HEK293 (cell line): Measurements from ENCODE around the gene SCAMP5.

ENCODE experiments used
- CTCF ChIA-PET: fragments of 350-600 bp; formaldehyde crosslinking; extraction: SDS; loops from one replicate; lab custom pipeline; 2021; ENCODE audit warnings: antibody characterized with exemption; lab: Yijun Ruan, JAX
- POLR2A ChIA-PET: fragments of 300-600 bp; formaldehyde crosslinking; extraction: SDS; loops from one replicate; lab custom pipeline; 2020; ENCODE audit warnings: antibody characterized with exemption, inconsistent platforms; lab: Yijun Ruan, JAX
- H3K27ac ChIP-seq: fragments of 200-500 bp; sonication (Bioruptor generic); 2 replicates; pipeline ENCODE4 v1.5.1; 2014; ENCODE audit warnings: low read depth, low read length, control low read depth, inconsistent platforms; ENCODE audit errors: extremely low read depth
- H3K36me3 ChIP-seq, 2 experiments: fragments of 200-500 bp in 1 of 2; sonication (Bioruptor generic) in 1 of 2; 1 replicate in 1 of 2; 2 replicates in 1 of 2; pipeline ENCODE4 v1.5.1; 2014 to 2017; ENCODE audit warnings: inconsistent platforms in 2 of 2, low read length in 2 of 2; ENCODE audit not compliant: control insufficient read depth in 2 of 2, insufficient read depth in 1 of 2
- H3K4me1 ChIP-seq: fragments of 200-500 bp; sonication (Bioruptor generic); 2 replicates; pipeline ENCODE4 v1.5.1; 2014; ENCODE audit warnings: mild to moderate bottlenecking, low read length, inconsistent platforms; ENCODE audit not compliant: control insufficient read depth, insufficient read depth
- H3K4me3 ChIP-seq: 2 replicates; pipeline ENCODE4 v1.5.1; 2011; ENCODE audit warnings: low read depth, mild to moderate bottlenecking, control low read depth, low read length, moderate library complexity
- H3K9me3 ChIP-seq: fragments of 200-500 bp; sonication (Bioruptor generic); 2 replicates; pipeline ENCODE4 v1.5.1; 2014; ENCODE audit warnings: low read depth, low read length, inconsistent platforms; ENCODE audit not compliant: control insufficient read depth, insufficient read depth
- GFI1B ChIP-seq: fragments of 450-650 bp; formaldehyde crosslinking; IDR thresholded peaks from 2 replicates; pipeline ENCODE4 v1.5.1; 2016; ENCODE audit warnings: missing biosample characterization, missing genetic modification characterization
- KLF9 ChIP-seq: fragments of 450-650 bp; formaldehyde crosslinking; IDR thresholded peaks from 2 replicates; pipeline ENCODE4 v1.5.1; 2016; ENCODE audit warnings: missing biosample characterization, missing genetic modification characterization, low read depth
- MZF1 ChIP-seq: fragments of 450-650 bp; formaldehyde crosslinking; IDR thresholded peaks from 2 replicates; pipeline ENCODE4 v1.5.1; 2017; ENCODE audit warnings: missing biosample characterization, missing genetic modification characterization, borderline replicate concordance
- PRDM1 ChIP-seq: fragments of 450-650 bp; formaldehyde crosslinking; IDR thresholded peaks from 2 replicates; pipeline ENCODE4; 2016; ENCODE audit warnings: missing biosample characterization, missing genetic modification characterization
- TCF7L2 ChIP-seq: IDR thresholded peaks from 2 replicates; pipeline ENCODE4 v1.6.1; 2011; ENCODE audit warnings: low read depth, mild to moderate bottlenecking, inconsistent platforms, low read length, moderate library complexity, borderline replicate concordance
- ZBTB17 ChIP-seq: fragments of 450-650 bp; formaldehyde crosslinking; IDR thresholded peaks from 2 replicates; pipeline ENCODE4 v1.5.1; 2016; ENCODE audit warnings: missing biosample characterization, missing genetic modification characterization
- ZFP69B ChIP-seq: fragments of 450-650 bp; formaldehyde crosslinking; IDR thresholded peaks from 2 replicates; pipeline ENCODE4 v1.5.1; 2016; ENCODE audit warnings: missing biosample characterization, missing genetic modification characterization
- ZNF114 ChIP-seq: fragments of 450-650 bp; formaldehyde crosslinking; IDR thresholded peaks from 2 replicates; pipeline ENCODE4 v1.5.0; 2017; ENCODE audit warnings: missing biosample characterization, missing genetic modification characterization
- ZNF140 ChIP-seq: fragments of 450-650 bp; formaldehyde crosslinking; IDR thresholded peaks from 2 replicates; pipeline ENCODE4 v1.5.1; 2016; ENCODE audit warnings: missing biosample characterization, missing genetic modification characterization
- ZNF2 ChIP-seq: fragments of 450-650 bp; formaldehyde crosslinking; IDR thresholded peaks from 2 replicates; pipeline ENCODE4 v1.5.1; 2016; ENCODE audit warnings: missing biosample characterization, missing genetic modification characterization
- ZNF202 ChIP-seq: fragments of 450-650 bp; formaldehyde crosslinking; IDR thresholded peaks from 2 replicates; pipeline ENCODE4 v1.5.1; 2016; ENCODE audit warnings: missing biosample characterization, missing genetic modification characterization, borderline replicate concordance
- ZNF214 ChIP-seq: fragments of 450-650 bp; formaldehyde crosslinking; IDR thresholded peaks from 2 replicates; pipeline ENCODE4 v1.5.1; 2017; ENCODE audit warnings: missing biosample characterization, mild to moderate bottlenecking, missing genetic modification characterization, borderline replicate concordance
- ZNF311 ChIP-seq: fragments of 450-650 bp; formaldehyde crosslinking; IDR thresholded peaks from 2 replicates; pipeline ENCODE4 v1.5.1; 2017; ENCODE audit warnings: missing biosample characterization, missing genetic modification characterization, borderline replicate concordance
- ZNF335 ChIP-seq: fragments of 450-650 bp; formaldehyde crosslinking; conservative IDR thresholded peaks from 2 replicates; pipeline ENCODE4 v1.5.1; 2016; ENCODE audit warnings: missing biosample characterization, missing genetic modification characterization
- ZNF37A ChIP-seq: fragments of 450-650 bp; IDR thresholded peaks from 2 replicates; pipeline ENCODE4 v1.5.1; 2018; ENCODE audit warnings: missing biosample characterization, missing genetic modification characterization
- ZNF433 ChIP-seq: fragments of 450-650 bp; formaldehyde crosslinking; IDR thresholded peaks from 2 replicates; pipeline ENCODE4 v1.5.1; 2016; ENCODE audit warnings: missing biosample characterization, missing genetic modification characterization, low read depth
- ZNF473 ChIP-seq: fragments of 450-650 bp; formaldehyde crosslinking; IDR thresholded peaks from 2 replicates; pipeline ENCODE4 v1.5.1; 2017; ENCODE audit warnings: missing biosample characterization, missing genetic modification characterization
- ZNF558 ChIP-seq: fragments of 450-650 bp; formaldehyde crosslinking; IDR thresholded peaks from 2 replicates; pipeline ENCODE4 v1.5.1; 2016; ENCODE audit warnings: missing biosample characterization, missing genetic modification characterization
- ZNF561 ChIP-seq: fragments of 450-650 bp; IDR thresholded peaks from 2 replicates; pipeline ENCODE4 v1.5.1; 2018; ENCODE audit warnings: missing biosample characterization, missing genetic modification characterization, borderline replicate concordance
- ZNF629 ChIP-seq: fragments of 450-650 bp; formaldehyde crosslinking; IDR thresholded peaks from 2 replicates; pipeline ENCODE4 v1.5.1; 2017; ENCODE audit warnings: missing biosample characterization, missing genetic modification characterization
- ZNF658 ChIP-seq: fragments of 450-650 bp; formaldehyde crosslinking; IDR thresholded peaks from 2 replicates; pipeline ENCODE4; 2016; ENCODE audit warnings: missing biosample characterization, missing genetic modification characterization
- ZNF785 ChIP-seq: fragments of 450-650 bp; formaldehyde crosslinking; IDR thresholded peaks from 2 replicates; pipeline ENCODE4 v1.5.1; 2016; ENCODE audit warnings: missing biosample characterization, missing genetic modification characterization
- ZNF830 ChIP-seq: fragments of 450-650 bp; IDR thresholded peaks from 2 replicates; pipeline ENCODE4 v1.5.0; 2018; ENCODE audit warnings: missing biosample characterization, missing genetic modification characterization, low read depth, mild to moderate bottlenecking, moderate library complexity
- ZNF837 ChIP-seq: fragments of 450-650 bp; formaldehyde crosslinking; IDR thresholded peaks from 2 replicates; pipeline ENCODE4 v1.5.1; 2016; ENCODE audit warnings: missing biosample characterization, missing genetic modification characterization
- ZXDB ChIP-seq: fragments of 450-650 bp; formaldehyde crosslinking; IDR thresholded peaks from 2 replicates; pipeline ENCODE4 v1.5.1; 2016; ENCODE audit warnings: missing biosample characterization, missing genetic modification characterization
- TF ChIP-seq, protein P1 (sequence below): fragments of 450-650 bp; formaldehyde crosslinking; IDR thresholded peaks from 2 replicates; pipeline ENCODE4 v1.5.0; 2017; ENCODE audit warnings: missing biosample characterization, missing genetic modification characterization, borderline replicate concordance
- TF ChIP-seq, protein P2 (sequence below): fragments of 450-650 bp; formaldehyde crosslinking; IDR thresholded peaks from 2 replicates; pipeline ENCODE4; 2016; ENCODE audit warnings: missing biosample characterization, missing genetic modification characterization
- TF ChIP-seq, protein P3 (sequence below): sonication (generic); formaldehyde crosslinking; IDR thresholded peaks from 2 replicates; pipeline ENCODE4 v1.8.1; 2022; ENCODE audit warnings: mild to moderate bottlenecking, moderate library complexity, missing genetic modification reagents
- TF ChIP-seq, protein P4 (sequence below): fragments of 450-650 bp; formaldehyde crosslinking; IDR thresholded peaks from 2 replicates; pipeline ENCODE4 v1.5.1; 2016; ENCODE audit warnings: missing biosample characterization, missing genetic modification characterization

SCAMP5 gene

DNA sequence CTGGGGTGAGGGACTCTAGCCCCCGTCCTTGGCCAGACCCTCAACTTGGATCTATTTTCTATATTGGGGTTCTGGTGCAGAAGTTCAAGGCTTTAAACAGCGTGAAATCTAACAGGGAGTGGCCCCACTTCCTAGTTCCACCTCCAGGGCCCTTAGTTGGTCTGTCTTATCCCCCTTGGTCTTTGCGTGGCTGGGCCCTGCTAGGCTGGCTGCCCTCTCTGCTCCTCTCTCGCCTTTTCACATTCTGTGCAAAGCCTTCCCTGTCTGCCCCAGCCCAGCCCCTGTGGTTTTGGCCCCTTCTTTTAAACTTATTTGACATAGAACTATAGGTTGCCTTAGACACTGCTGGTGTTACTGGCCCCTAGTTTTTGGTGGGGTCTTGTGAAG is 33.6 kb downstream of the SCAMP5 start:
- Histone ChIP-seq H3K27ac (no peak overlapping the region), H3K9me3 (no peaks in the 10 kb centered on the region), H3K36me3 (peaks cover 0 to 40% of the 10 kb centered on the region in 2 experiments; a peak in 2 of 3 replicates), H3K4me1 (peaks cover 5% of the 10 kb centered on the region; the same call in 1 of the 2 replicates), H3K4me3 (no peak overlapping the region)
- no peak for TF ChIP-seq TCF7L2
- 0 out of 2 replicates have a peak, but pooled peaks have one; percentile 32 for TF ChIP-seq ZNF335 (tag by site-specific recombination)
- CTCF ChIA-PET: interaction anchor here (0.6 to 8.7 kb wide), 30 partner anchors 8 to 1387 kb away, joined by 3 to 114 read pairs (median 4); partner anchors contain the start of genes C15orf39, MAN2C1 and RPP25
- POLR2A ChIA-PET: interaction anchor here (1.0 to 4.1 kb wide), 5 partner anchors 14 to 339 kb away, joined by 3 to 20 read pairs (median 4); partner anchors contain the start of genes C15orf39 and MAN2C1

DNA sequence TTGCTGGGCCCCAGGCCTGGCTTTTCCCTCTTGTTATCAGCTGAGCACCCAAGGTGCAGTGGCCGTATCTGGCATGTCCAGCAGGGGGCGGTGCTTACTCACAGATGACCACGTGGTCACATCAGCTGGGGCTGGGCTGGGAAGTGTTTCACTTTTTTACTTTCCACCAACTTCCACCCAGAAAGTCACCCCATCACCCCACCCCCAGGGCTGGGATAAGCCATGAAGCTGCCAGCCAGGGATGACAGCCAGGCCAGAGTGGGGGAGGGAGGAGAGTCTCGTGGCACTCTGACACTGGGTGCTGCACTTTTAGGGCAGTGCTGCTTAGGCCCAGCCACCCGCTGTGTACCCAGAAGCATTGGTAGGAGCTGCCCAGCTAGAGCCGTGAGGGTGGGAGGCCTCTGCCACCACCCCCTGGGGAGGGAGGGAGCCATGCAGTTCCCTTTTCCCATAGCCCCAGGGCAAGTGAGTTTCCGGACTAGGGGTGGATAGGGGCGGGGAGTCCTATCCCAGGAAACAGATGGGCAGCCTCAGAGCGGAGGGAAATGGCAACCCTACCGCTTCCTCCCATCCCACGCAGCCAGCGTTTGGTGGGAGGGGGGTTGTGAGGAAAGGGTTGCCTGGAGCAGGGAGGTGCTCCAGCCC is 34.1 kb downstream of the SCAMP5 start:
- ChIA-PET CTCF (interaction anchor here (0.6 to 8.7 kb wide), 37 partner anchors 8 to 1388 kb away, joined by 3 to 114 read pairs (median 4); partner anchors contain the start of genes C15orf39, MAN2C1 and RPP25), POLR2A (interaction anchor here (1.0 to 4.1 kb wide), 5 partner anchors 14 to 339 kb away, joined by 3 to 20 read pairs (median 4); partner anchors contain the start of genes C15orf39 and MAN2C1)
- peaks cover 0 to 41% of the 10 kb centered on the region in 2 experiments; a peak in 2 of 3 replicates for H3K36me3 ChIP-seq
- H3K4me1 ChIP-seq: peaks cover 5% of the 10 kb centered on the region; the same call in 1 of the 2 replicates
- H3K27ac ChIP-seq: no peak overlapping the region
- H3K4me3 ChIP-seq: no peak overlapping the region
- no peaks in the 10 kb centered on the region for H3K9me3 ChIP-seq
- TF ChIP-seq PRDM1 (tag by site-specific recombination) (peak; percentile 95), ZNF785 (tag by site-specific recombination) (no peak), MZF1 (tag by site-specific recombination) (no peak), KLF9 (tag by site-specific recombination) (no peak), ZNF433 (tag by site-specific recombination) (no peak), ZNF561 (tag by site-specific recombination) (peak; percentile 37; the same call in 1 of the 2 replicates), ZNF629 (tag by site-specific recombination) (0 out of 2 replicates have a peak, but pooled peaks have one; percentile 23), ZNF837 (tag by site-specific recombination) (no peak), ZFP69B (0 out of 2 replicates have a peak, but pooled peaks have one; percentile 53), ZNF114 (tag by site-specific recombination) (no peak), ZNF311 (tag by site-specific recombination) (no peak), ZBTB17 (0 out of 2 replicates have a peak, but pooled peaks have one; percentile 20), ZNF558 (tag by site-specific recombination) (no peak), ZNF473 (tag by site-specific recombination) (no peak), ZNF2 (tag by site-specific recombination) (peak; percentile 73), ZNF37A (tag by site-specific recombination) (no peak), ZNF658 (tag by site-specific recombination) (no peak), ZNF214 (no peak), ZXDB (0 out of 2 replicates have a peak, but pooled peaks have one; percentile 13), ZNF140 (no peak), GFI1B (tag by site-specific recombination) (no peak), ZNF830 (tag by site-specific recombination) (no peak), ZNF202 (no peak)
- TF ChIP-seq, protein P1, sequence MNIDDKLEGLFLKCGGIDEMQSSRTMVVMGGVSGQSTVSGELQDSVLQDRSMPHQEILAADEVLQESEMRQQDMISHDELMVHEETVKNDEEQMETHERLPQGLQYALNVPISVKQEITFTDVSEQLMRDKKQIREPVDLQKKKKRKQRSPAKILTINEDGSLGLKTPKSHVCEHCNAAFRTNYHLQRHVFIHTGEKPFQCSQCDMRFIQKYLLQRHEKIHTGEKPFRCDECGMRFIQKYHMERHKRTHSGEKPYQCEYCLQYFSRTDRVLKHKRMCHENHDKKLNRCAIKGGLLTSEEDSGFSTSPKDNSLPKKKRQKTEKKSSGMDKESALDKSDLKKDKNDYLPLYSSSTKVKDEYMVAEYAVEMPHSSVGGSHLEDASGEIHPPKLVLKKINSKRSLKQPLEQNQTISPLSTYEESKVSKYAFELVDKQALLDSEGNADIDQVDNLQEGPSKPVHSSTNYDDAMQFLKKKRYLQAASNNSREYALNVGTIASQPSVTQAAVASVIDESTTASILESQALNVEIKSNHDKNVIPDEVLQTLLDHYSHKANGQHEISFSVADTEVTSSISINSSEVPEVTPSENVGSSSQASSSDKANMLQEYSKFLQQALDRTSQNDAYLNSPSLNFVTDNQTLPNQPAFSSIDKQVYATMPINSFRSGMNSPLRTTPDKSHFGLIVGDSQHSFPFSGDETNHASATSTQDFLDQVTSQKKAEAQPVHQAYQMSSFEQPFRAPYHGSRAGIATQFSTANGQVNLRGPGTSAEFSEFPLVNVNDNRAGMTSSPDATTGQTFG: no peak
- TF ChIP-seq, protein P2, sequence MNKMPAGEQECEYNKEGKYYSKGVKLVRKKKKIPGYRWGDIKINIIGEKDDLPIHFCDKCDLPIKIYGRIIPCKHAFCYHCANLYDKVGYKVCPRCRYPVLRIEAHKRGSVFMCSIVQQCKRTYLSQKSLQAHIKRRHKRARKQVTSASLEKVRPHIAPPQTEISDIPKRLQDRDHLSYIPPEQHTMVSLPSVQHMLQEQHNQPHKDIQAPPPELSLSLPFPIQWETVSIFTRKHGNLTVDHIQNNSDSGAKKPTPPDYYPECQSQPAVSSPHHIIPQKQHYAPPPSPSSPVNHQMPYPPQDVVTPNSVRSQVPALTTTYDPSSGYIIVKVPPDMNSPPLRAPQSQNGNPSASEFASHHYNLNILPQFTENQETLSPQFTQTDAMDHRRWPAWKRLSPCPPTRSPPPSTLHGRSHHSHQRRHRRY (tag by site-specific recombination): no peak
- TF ChIP-seq, protein P3, sequence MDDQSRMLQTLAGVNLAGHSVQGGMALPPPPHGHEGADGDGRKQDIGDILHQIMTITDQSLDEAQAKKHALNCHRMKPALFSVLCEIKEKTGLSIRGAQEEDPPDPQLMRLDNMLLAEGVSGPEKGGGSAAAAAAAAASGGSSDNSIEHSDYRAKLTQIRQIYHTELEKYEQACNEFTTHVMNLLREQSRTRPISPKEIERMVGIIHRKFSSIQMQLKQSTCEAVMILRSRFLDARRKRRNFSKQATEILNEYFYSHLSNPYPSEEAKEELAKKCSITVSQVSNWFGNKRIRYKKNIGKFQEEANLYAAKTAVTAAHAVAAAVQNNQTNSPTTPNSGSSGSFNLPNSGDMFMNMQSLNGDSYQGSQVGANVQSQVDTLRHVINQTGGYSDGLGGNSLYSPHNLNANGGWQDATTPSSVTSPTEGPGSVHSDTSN (CRISPR knock-in tag): no peak
- TF ChIP-seq, protein P4, sequence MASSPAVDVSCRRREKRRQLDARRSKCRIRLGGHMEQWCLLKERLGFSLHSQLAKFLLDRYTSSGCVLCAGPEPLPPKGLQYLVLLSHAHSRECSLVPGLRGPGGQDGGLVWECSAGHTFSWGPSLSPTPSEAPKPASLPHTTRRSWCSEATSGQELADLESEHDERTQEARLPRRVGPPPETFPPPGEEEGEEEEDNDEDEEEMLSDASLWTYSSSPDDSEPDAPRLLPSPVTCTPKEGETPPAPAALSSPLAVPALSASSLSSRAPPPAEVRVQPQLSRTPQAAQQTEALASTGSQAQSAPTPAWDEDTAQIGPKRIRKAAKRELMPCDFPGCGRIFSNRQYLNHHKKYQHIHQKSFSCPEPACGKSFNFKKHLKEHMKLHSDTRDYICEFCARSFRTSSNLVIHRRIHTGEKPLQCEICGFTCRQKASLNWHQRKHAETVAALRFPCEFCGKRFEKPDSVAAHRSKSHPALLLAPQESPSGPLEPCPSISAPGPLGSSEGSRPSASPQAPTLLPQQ (tag by site-specific recombination): peak; percentile 57
